GM18519 (cell line): Measurements from ENCODE around the gene HOGA1.
A peak's percentile ranks its signal among the peaks of the same experiment; 100 is the strongest.
"Not testable (repeated sequence)": the region's sequence is repeated elsewhere in the genome, so short reads cannot be mapped to it uniquely, and the experiment has no call there.

Experiments
- ATAC-seq: cut with Tn5 transposase; IDR thresholded peaks from one replicate; pipeline ENCODE4 v1.9.1; 2021; ENCODE audit warnings: mild to moderate bottlenecking, moderate library complexity; ENCODE audit not compliant: unreplicated experiment, low FRiP score

HOGA1 gene

GRCh38 chr10:97642471-97643159, 58.4 kb downstream of the HOGA1 start:
- ATAC-seq = not testable (repeated sequence)

- ATAC-seq = no peak
Observed at GRCh38 chr10:97643441-97643985, 59.3 kb downstream of the HOGA1 start.

- no peak for ATAC-seq
Observed at GRCh38 chr10:97644936-97645335, 60.7 kb downstream of the HOGA1 start.

GRCh38 chr10:97647556-97647955, 63.4 kb downstream of the HOGA1 start:
- no peak for ATAC-seq

- ATAC-seq = peak; percentile 80
Observed at GRCh38 chr10:97648562-97649404, 64.6 kb downstream of the HOGA1 start.

- ATAC-seq = not testable (repeated sequence)
Observed at GRCh38 chr10:97649405-97649750, 65.2 kb downstream of the HOGA1 start.

GRCh38 chr10:97650726-97651125, 66.5 kb downstream of the HOGA1 start:
- no peak for ATAC-seq

- ATAC-seq = no peak
Observed at GRCh38 chr10:97651773-97652172, 67.6 kb downstream of the HOGA1 start.

- no peak for ATAC-seq
Observed at GRCh38 chr10:97656777-97657176, 72.6 kb downstream of the HOGA1 start.

- ATAC-seq = no peak
Observed at GRCh38 chr10:97659589-97659988, 75.4 kb downstream of the HOGA1 start.
